KG1 (cell line): ENCODE data around the gene SCLT1.

Experiments
- DNase-seq: peaks from one replicate; lab custom pipeline; 2025; lab: John Stamatoyannopoulos, UW

The SCLT1 gene

DNA sequence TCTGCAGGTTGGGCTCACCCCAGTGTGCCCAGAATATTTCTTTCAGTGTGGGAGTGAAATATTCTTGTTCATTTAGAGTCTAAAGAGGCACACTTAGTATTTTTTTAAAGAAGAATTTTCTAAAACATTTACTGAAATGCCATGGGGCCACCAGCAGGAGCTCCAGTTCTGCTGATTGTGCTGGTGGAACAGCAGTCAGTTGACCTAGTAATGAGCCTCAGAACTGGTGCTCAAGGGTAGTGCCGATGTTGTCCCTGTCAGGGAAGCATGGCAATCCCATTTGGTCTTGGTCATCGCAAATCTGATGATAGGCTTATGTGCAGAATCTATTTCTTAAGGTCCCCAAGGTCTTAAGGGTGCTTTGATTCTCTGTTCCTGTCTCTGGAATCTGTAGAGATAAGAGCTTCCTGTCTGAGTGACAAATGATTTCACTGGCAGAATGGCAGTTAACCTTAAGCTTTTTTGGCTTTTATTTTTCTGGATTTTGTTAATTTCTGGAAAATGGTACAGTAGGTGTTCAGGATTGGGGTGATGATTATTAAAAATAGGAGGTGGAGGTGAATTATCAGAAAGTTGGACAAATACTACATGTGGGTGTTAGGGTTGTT, 252.5 kb downstream of the SCLT1 start:
- no peak for DNase-seq

DNA sequence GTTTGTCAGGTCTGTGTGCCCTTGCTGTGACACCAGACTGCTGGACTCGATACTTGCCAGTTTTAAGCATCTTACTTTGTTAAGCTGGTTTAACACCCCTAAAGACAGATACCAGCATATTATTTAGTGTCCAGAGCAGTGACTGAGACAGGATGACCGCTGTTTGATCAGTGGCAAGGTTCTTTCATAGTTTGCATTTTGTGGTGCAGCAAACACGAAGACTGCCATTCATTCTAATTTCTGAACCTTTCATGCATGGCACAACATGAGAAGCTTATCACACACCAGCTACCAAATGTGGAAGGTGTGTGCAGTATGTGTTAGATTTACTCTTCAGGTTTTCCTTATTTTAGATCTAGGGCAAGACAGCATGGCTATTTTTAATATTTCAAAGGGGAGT, 255.7 kb downstream of the SCLT1 start:
- DNase-seq = no peak

GRCh38 chr4:128837198-128837597, 256.1 kb downstream of the SCLT1 start:
- no peak for DNase-seq

GRCh38 chr4:128835498-128836222, 257.7 kb downstream of the SCLT1 start:
- DNase-seq = no peak
